Right renal pelvis (tissue), 4 donors: Measurements from ENCODE around the gene DNAH17. TPM values are rescaled to one million over a fixed set of nuclear protein-coding genes. Genes with fewer than 3 reads are reported as not detected.

ENCODE experiments used
- DNase-seq, 4 donors: peaks; one replicate each; pipeline ENCODE4 v3.0.0-alpha.2; 2013; ENCODE audit warnings: low read depth in 4 of 4, low spot score in 3 of 4, missing footprints in 1 of 4
- polyA plus RNA-seq, 4 donors: library from polyadenylated mRNA; unstranded; fragments of 120-200 nt; gene quantifications; one replicate each; pipeline ENCODE4 v1.2.1, GENCODE V29; 2013; ENCODE audit not compliant: insufficient read length in 4 of 4

The DNAH17 gene
- polyA plus RNA-seq, 4 donors = 1.8 to 2.3 (median 1.9) TPM

DNA sequence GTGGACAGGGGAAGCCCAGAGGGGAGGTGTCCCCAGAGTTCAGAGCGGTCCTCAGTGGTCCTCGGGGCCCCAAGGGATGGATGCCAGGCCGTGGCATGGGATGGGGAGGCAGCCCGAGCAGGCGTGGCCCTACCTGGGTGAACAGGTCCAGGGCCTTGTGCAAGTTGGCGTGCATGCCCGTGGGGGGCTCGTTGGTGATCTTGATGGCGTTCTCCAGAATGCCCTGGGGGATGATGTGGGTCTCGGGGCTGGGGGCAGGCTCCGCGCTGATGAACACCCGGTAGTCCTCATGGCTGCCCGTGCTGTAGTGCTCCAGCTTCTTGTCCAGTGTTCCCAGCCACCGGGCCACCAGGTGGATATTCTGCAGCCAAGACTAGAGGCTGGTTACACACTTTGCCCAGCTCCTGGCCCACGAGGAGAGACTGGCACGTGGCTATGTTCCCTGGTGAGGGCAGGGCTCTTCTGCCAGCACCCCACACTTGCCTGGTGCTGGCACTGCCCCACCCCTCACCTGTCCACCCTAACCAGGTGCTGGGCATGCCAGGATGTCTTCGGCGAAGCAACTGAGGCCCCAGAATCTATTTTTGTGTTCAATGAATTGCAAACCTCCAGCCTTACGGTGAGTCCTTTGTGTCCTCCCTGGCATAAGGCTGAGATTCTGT lies 139.6 kb downstream of the DNAH17 start:
- no peak for DNase-seq

DNA sequence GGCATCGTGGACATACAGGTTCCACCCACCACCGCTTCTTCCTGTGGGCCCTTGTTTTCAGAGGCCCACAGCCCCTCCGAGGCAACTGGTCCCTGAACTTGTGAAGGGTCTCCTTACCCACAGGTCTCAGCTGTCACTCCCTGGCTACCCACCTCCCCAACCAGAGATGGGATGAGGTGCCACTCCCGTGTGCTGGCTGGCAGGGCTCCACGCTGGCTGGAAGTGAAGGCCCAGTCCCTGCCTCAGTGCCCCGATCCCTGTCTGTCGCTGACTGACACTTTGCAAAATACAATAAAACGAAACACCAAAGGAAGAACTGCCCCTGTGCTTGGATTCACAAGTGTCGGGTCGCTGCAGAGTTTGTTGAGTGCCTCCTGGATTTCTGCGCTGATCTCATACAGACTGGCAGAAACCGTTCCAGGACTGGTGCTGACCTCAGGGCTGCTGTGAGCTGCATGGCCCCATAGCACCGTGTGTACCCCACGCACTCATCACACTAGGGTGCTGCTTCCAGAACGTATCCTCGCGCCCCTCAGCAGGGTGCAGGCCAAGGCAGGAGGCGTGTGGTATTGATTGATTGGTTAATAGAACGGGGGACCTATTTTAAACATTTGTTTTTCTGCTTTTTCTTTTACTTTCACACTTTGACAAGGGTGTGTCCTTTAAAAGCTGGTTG lies 141.7 kb downstream of the DNAH17 start:
- DNase-seq = no peak

DNA sequence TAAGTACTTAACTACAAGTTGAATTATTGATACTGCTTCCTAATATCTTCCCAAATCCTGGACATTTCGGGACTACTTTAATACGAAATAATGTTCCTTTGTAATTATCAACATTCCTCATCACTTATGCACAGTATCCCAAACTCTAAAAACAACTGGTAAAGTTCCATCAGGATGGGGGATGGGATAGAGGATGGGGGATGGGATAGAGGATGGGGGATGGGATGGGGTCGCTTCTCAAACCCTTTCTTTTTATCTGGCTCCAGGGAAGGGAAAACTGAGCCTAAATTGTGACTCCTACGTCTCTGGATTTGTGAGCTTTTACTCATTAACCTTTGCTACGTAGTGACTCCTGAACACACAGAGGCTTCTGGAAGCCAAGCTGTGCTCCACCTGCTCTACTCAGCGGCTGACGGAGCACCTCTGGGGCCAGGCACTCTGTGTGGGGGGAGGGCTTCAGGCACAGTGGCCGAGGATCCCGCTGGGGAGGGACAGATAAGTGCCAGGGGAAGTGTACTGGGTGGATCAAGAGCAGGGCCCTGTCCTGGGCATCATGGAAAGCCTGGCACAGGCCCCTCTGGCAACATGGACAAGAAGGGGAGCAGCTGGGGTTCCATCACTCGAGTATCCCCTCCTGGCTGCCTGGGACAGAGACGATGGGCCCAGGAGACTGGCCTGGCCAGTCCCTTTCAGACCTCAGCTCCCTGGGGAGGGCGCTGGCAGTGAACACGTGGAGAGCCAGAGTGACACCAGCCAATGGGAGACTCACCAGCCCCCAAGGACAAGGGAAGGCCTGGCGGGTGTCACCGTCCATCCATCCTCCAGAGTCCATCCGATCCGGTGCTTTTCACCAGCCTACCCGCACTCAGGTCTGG lies 142.5 kb downstream of the DNAH17 start:
- no peak for DNase-seq

DNA sequence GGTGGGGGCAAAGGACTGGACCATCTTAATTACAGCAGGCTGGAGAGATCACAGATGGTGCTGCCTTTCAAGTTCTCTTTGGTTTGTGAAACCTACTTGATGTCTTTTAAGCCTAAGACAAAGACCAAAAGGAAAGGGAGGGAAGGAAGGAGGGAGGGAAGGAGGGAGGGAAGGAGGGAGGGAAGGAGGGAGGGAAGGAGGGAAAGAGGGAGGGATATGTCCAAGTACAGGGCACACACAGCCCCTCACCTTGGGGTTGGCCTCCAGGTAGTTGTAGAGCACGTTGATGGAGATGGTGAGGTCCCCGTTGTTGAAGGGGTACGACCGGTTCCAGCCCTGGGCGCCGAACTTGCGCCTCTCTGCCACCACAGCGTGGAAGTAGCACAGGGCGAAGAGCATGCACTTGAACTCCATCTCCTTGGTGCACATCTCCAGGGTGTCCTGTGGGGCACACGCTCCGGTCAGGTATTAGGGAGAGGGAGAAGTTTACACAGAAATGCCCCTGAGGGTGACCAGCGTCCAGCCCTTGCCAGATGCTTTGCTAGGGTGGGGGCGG lies 143.3 kb downstream of the DNAH17 start:
- DNase-seq = no peak

DNA sequence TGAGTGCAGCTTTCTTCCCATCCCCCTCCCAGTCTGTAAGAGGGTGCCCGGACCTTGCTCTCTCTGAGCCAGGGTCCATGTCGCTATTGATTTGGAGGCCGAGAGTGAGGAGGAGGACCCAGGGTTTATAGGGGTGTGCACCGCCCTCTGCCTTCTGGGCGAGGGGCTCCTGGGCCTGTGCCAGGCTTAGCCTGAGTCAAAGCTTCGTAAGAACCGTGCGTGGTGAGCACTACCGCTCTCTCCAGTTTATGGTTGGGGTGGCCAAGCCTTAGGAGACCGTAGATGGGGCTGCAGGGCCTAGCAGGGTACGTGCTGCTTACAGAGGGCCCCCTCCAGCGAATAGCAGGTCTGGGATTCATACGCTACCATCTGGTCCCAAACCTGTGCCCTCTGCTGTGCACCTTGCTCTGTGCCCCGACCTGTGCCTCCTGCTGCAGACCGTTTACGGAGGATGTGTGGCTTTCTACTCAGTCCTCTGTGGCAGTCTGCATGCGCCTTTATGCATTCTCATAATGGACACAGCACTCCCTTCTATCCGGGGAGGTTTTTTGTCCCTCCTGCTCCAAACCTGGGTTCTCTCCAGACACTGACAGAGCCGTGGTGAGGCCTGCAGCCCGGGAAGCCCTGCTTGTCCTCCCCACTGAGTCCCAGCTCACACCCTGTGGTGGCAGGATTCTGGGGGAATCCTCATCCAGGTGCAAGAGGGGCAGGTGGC lies 144.0 kb downstream of the DNAH17 start:
- DNase-seq = no peak

DNA sequence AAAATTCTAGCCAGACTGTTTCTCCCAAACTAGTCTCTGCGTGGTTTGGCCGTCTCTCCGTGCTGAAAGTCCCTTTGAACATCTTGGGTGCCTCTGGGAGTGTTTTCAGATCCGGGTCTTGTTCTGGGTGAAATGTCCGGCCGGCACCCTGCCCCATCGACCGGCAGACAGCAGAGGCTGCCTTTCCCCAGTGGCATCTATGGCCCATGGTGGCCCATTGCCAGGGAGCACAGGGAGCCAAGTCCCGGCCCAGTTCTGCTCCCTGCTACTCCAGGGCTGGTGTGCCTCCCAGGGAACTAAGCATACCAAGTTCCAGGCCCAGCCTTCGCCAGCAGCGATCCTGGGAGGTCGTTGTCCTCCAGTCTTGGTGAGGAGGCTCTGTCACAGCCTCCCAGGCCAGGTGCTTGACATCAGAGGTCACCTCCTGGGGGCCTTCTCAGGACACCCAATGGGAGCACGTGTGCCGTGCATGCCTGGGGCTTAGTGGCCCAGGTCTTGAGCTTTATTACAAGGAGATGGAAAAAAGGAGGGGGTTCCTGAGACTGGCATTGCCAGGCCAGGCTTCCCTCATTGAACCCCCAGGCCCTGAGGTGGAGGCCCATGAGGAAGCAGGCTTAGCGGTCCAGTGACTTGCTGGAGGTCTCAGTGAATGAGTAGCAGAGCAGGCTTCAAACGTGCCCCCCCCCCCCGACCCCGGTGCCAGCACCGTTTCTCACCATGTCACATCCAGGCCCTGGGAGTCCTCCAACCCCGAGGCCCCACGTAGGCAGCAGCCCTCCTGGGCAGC lies 144.8 kb downstream of the DNAH17 start:
- no peak for DNase-seq

DNA sequence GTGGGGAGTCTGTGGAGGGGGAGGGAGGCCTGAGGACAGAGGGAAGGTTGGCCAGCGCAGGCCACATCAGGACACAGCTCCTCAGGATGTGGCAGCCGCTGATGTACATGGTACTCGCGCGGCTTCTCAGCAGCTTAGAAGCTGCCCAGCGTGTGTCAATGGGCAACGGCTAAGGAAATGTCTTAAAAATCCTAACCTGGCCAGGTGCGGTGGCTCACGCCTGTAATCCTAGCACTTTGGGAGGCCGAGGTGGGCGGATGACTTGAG lies 145.6 kb downstream of the DNAH17 start:
- no peak for DNase-seq

DNA sequence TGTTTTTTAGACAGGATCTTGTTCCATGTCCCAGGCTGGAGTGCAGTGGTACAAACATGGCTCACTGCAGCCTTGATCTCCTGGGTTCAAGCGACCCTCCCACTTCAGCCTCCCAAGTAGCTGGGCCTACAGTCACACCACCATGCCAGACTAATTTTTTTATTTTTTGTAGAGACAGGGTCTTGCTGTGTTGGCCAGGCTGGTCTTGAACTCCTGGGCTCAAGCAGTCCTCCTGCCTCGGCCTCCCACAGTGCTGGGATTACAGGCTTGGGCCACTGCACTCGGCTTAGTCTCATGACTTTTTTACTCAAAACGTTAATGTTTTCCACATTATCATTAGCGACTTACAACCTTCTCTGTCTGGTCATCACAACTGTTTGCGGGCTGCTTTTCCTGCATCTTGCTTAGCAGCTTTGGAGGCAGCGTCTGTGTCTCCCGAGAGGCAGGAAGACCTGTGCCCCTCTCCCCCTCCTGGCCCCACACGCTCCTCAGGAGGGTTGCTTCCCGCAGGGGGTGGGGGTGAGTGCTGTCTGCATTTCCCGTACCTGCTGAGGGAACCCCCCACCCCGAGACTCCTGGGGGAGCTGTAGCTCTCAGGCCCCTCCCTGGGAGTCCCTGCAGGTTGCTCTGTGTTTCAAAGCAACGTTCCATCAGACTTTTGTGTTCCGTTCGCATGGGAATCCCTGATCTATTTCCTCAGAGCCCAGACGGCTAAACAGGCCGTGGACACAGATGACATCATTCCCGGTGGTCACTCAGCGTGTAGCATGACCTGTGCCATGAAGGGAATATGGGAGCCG lies 146.1 kb downstream of the DNAH17 start:
- DNase-seq = no peak

DNA sequence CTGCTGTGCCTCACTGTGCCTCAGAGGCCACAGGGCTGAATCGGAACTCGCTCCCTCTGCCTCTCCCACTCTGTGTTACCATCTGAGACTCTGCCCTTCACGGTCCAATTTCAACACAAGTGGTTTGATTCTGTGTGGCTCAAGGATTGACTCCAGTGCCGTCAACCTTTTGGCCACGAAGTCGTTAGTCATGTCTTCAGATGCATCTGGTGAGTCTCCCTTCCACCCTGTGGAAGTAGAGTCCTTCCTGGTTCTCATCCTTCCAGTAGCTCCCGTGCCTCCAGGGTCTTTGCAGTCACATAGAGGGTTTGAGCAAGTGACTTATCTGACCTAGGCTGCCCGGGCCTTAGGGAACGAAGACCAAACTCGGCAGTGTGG lies 147.6 kb downstream of the DNAH17 start:
- DNase-seq = no peak

DNA sequence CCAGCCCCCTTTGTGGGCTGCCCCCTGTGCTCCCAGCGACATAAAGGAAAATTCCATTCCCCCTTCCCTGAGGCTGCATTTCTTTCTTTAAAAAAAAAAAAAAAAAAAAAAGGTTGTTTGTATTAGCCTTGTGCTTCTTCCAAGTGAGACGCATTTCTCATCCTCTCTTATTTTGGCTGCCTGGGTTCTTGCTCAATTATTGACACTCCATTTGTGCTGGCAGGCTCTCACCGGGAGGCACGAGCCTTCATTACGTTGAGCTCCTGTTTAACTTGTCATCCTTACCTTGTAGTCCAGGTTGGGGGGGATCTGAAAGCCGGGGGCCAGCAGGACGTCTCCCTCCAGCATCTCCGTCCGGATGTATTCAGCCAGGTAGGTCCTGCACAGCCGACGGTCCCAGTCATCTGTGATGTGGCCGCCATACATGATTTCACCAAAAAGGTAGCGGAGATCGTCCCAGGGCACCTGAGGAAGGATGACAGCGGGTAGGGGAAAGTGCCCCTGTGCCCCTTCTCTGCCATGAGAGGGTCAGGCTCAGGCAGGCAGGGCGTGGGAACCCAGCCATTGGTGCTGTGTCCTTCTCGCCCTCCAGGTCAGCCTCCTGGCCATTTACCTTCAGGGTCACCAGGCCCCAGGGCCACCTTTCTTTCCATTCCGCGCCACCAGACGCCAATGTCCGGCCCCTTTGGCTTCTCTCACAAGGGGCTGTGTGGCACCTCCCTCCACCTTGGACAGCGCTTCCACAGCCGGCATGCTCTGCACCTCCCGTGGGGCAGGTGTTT lies 148.2 kb downstream of the DNAH17 start:
- DNase-seq = no peak

DNA sequence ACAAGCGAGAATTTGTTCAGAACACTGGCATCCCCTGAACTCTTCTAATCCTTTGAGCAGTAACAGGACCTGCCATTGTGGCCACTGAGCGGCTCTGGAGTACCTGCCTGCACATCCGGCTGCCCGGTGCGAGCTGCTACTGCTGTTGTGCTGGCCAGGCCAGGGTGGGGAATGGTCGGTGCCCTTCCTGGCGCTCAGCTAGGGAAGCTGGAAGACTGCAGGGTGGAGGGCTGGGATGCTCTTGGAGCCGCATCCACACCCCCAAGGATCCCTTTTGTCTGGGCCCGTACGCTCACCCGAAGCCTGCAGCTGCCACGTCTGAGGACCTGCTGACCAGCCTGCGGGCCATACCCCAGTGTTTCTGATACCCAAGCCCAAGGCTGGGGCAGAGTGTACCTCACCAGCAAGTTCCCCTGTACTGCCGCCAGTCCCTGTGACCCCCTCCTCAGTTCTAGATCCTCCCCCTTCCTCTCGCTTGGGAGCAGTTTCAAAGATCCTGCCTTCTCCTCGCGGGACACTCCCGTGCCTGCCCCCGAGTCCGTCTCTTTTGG lies 149.1 kb downstream of the DNAH17 start:
- DNase-seq = no peak

DNA sequence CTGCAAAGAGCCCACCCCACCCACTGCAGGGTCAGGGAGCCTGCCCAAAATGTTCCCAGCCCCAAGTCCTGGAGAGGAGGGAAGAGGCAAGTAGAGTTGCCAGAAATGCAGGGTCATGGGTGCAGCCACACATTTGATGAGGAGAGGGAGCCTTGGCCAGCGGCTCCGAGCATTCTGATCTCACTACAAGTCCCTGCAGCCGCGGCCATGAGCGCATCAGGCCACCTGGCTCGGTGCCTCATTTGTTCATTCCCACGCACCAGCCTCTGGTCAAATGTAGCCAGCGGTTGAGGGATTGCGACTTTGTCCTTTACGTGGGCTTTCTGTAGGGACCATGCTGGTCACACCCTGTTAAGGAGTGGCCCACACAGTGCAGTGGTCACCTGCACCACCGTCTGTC lies 150.1 kb downstream of the DNAH17 start:
- no peak for DNase-seq

DNA sequence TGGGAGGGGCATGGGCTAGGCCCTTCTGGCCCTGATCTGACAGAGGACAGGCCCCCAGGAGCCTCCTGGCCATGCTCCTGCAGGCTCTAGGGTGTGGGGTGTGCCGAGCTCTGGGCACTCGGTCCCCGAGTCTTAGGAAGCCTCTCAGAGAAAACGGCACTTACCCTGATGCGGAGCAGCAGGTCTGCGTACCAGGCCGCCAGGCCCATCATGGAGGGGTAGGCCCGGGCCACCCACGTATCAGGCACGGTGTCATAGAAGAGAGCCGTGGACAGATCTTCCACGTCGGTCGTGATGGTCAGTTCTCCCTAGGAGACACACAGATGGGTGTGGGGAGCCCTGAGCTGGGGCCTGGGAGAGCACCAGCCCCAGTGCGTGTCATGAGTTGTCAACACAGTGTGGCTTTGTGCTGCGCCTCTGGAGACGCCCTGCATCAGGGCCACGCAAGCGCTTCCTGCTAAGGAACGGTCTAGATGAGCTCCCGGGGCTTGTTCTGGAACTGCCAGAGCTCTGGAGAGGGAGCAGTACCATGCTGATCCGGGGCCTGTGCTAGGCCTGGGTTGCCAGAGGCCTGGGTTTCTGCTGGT lies 150.8 kb downstream of the DNAH17 start:
- DNase-seq = no peak

DNA sequence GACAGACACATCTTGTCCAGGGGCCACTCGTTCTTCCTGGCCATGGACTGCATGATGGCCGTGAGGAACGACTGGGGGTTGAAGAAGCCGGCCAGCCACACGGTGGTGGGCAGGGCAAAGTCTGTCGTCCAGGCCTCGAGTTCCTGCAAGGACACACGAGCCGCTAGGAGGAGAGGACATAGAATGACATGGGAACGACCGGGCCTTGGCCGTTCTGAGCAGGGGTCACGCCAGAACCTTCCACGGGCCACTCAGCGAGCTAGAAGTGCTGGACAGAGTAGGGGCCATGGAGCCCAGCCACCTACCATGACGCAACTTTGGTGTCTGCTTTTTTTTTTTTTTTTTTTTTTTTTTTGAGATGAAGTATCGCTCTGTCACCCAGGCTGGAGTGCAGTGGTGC lies 151.8 kb downstream of the DNAH17 start:
- no peak for DNase-seq

DNA sequence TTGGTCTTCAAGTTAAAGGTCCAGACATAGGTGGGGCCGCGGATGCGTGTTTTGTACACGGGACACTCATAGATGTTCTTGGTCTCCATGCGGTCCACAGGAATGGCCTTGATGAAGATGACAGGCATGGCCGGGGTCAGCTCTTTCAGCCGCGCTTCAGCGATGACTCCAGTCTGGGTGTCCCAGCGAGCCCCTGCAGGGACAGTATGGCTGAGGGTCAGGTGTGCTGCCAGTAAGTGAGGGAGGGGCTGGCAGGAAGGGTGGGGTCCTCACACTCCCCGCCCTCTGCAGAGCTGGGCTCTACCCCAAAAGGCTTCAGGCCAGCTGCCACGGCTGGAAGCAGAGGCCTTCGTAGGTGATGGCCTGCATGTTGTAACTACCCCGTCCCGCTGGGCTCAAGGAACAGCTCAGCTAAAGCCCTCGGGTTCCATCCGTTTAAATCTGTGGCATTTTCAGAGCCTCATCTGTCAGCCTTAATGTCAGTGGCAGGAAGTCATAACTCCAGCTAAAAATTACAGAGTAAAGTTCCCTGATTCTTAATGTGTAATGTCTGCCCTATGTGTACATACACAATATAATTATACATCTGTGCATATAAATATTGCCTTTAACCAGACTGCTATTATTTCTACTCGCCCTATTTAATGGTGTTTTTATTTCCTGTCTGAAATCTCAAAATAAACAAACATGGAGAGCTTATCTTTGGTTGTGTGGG lies 153.1 kb downstream of the DNAH17 start:
- DNase-seq = no peak

DNA sequence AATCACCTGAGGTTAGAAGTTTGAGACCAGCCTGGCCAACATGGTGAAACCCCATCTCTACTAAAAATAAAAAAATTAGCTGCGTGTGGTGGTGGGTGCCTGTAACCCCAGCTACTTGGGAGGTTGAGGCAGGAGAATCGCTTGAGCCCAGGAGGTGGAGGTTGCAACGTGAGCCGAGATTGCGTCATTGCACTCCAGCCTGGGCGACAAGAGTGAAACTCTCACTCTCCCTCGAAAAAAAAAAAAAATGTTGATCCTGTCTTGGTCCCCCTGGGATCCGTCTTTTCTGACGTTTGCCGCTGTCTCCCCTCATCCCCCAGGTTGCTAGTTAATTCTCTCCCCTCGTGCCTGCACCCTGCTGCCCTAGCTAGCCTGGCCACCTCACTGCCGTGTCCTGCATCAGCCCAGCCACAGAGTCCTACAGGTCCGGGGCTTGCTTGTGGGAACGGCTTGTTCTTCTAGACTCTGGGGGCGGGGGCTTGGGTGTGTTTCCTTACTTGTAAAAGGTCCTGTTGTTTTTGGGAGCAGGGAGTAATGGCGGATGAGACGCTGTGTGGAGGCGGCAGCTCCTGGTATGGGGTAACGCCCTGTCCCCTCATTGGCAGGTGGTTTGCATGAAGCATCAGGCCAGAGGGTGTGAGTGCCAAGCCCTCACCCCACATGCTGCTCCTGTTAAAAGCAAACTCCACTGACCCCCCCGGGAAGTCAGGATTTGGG lies 154.2 kb downstream of the DNAH17 start:
- DNase-seq = no peak

DNA sequence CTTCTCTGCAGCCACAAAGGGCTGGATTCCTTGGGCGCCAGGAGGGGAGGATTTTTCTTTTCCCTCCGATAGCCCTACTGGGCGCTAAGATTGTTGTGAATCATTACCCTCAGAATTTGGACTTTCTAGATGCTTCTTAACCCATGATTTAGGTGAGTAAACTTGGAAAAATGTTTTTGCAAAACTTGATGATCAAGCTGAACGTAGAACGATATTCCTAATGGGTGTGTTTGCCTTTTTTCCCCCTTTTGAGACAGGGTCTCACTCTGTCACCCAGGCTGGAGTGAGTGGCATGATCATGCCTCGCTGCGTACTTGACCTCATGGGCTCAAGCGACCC lies 155.0 kb downstream of the DNAH17 start:
- no peak for DNase-seq
